Activated naive CD8-positive, alpha-beta T cell treated with anti-CD3 and anti-CD28 coated beads, Interleukin-2, amount 10 ng/mL, durations not matched to agents 7 days and 5 days (primary cell): ENCODE data around the gene ARFGAP1. TPM values are rescaled to one million over a fixed set of nuclear protein-coding genes. Genes with fewer than 3 reads are reported as not detected.
"Not testable (repeated sequence)": the region's sequence is repeated elsewhere in the genome, so short reads cannot be mapped to it uniquely, and the experiment has no call there.

Experiments
- ATAC-seq: fragments of 150-1000 bp; cut with Tn5 transposase; one replicate; pipeline ENCODE4 v1.10.0; 2021; ENCODE audit warnings: low read depth, moderate library complexity
- POLR2A ChIA-PET: fragments of 350-600 bp; sonication (Branson Sonifier 250); formaldehyde crosslinking; loops from one replicate; lab custom pipeline; 2021; ENCODE audit warnings: antibody characterized with exemption; lab: Charles Lee
- DNase-seq: peaks from one replicate; pipeline ENCODE4 v3.0.0; 2021
- H3K27ac Mint-ChIP-seq: one replicate; pipeline ENCODE4 v1.8.0; 2022; ENCODE audit warnings: mild to moderate bottlenecking, mixed read lengths
- H3K27me3 Mint-ChIP-seq: one replicate; pipeline ENCODE4 v1.8.0; 2022; ENCODE audit warnings: mild to moderate bottlenecking, moderate library complexity, mixed read lengths
- H3K36me3 Mint-ChIP-seq: one replicate; pipeline ENCODE4 v1.8.0; 2021; ENCODE audit warnings: mild to moderate bottlenecking, mixed read lengths
- H3K4me1 Mint-ChIP-seq: one replicate; pipeline ENCODE4 v1.8.0; 2021; ENCODE audit warnings: mixed read lengths
- H3K4me3 Mint-ChIP-seq: one replicate; pipeline ENCODE4 v1.8.0; 2022; ENCODE audit warnings: mild to moderate bottlenecking, moderate library complexity, mixed read lengths
- H3K9me3 Mint-ChIP-seq: one replicate; pipeline ENCODE4 v1.8.0; 2021; ENCODE audit warnings: mixed read lengths
- total RNA-seq, 2 experiments: library from RNA; stranded (reverse); gene quantifications; one replicate each; pipeline ENCODE4 v1.2.3, GENCODE V29; 2021

The ARFGAP1 gene
- total RNA-seq, 2 experiments from 2014 or later = 86.1 to 87.6 TPM

GRCh38 chr20:63296531-63297299 is 24.1 kb downstream of the ARFGAP1 start:
- no peak for ATAC-seq

GRCh38 chr20:63297371-63297781 is 24.8 kb downstream of the ARFGAP1 start:
- H3K36me3 Mint-ChIP-seq = no peaks in the 10 kb centered on the region
- peaks cover 7% of the 10 kb centered on the region for H3K4me1 Mint-ChIP-seq
- DNase-seq = no peak
- no peaks in the 10 kb centered on the region for H3K9me3 Mint-ChIP-seq
- H3K4me3 Mint-ChIP-seq = no peak overlapping the region
- H3K27ac Mint-ChIP-seq = no peak overlapping the region
- no peak for ATAC-seq
- peaks cover 11% of the 10 kb centered on the region for H3K27me3 Mint-ChIP-seq
- POLR2A ChIA-PET = no interaction called here

More at GRCh38 chr20:63296531-63297299, 24.1 kb downstream of the ARFGAP1 start:
- no peaks in the 10 kb centered on the region for H3K9me3 Mint-ChIP-seq
- POLR2A ChIA-PET = no interaction called here
- no peak for DNase-seq
- no peaks in the 10 kb centered on the region for H3K36me3 Mint-ChIP-seq
- H3K4me1 Mint-ChIP-seq = peaks cover 7% of the 10 kb centered on the region
- H3K4me3 Mint-ChIP-seq = no peak overlapping the region
- H3K27me3 Mint-ChIP-seq = peaks cover 11% of the 10 kb centered on the region
- no peak overlapping the region for H3K27ac Mint-ChIP-seq

- no peak for DNase-seq
- Mint-ChIP-seq H3K4me1 (peaks cover 7% of the 10 kb centered on the region), H3K27me3 (peaks cover 14% of the 10 kb centered on the region), H3K9me3 (no peaks in the 10 kb centered on the region), H3K36me3 (no peaks in the 10 kb centered on the region), H3K4me3 (no peak overlapping the region), H3K27ac (no peak overlapping the region)
- no peak for ATAC-seq
- POLR2A ChIA-PET = no interaction called here
These were observed 25.4 kb downstream of the ARFGAP1 start for GRCh38 chr20:63297796-63298572.

DNA sequence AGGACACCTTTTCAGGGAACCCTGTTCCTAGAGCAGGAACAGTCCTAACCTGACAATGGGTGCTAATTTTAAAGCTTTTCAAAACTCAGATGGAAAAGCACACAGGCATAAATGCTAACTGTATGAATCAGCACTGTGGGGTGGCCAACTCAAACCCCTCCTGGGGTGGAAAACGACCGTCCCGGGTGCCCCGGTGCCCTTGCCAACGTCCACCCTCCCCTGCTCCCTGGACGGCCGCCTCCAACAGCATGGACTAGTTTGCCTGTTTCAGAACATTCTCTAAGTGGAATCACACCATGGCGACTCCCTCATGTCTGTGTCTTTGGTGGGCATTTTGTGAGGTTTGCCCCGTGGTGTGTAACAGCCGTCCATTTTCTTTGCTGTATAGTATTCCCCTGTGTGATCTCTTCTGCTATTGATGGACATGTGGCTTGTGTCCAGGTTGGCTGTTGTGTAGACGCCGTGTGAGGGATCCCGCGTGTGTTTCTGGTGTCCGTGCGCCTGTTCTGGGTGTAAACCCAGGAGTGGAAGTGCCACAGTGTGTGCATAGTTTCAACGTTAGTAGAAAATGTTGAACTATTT is 26.2 kb downstream of the ARFGAP1 start:
- Mint-ChIP-seq H3K9me3 (no peaks in the 10 kb centered on the region), H3K27ac (no peak overlapping the region), H3K4me1 (peaks cover 7% of the 10 kb centered on the region), H3K27me3 (peaks cover 14% of the 10 kb centered on the region), H3K4me3 (no peak overlapping the region), H3K36me3 (no peaks in the 10 kb centered on the region)
- POLR2A ChIA-PET = no interaction called here
- ATAC-seq (no peak), DNase-seq (no peak)

- no peak for ATAC-seq
- Mint-ChIP-seq H3K27me3 (peaks cover 6% of the 10 kb centered on the region), H3K36me3 (no peaks in the 10 kb centered on the region), H3K4me1 (no peaks in the 10 kb centered on the region), H3K27ac (no peak overlapping the region), H3K4me3 (no peak overlapping the region), H3K9me3 (no peaks in the 10 kb centered on the region)
- POLR2A ChIA-PET = no interaction called here
- DNase-seq = no peak
These were observed 29.1 kb downstream of the ARFGAP1 start for GRCh38 chr20:63301671-63302070.

- POLR2A ChIA-PET = no interaction called here
- Mint-ChIP-seq H3K27ac (no peak overlapping the region), H3K4me3 (no peak overlapping the region), H3K4me1 (no peaks in the 10 kb centered on the region), H3K27me3 (peaks cover 6% of the 10 kb centered on the region), H3K9me3 (no peaks in the 10 kb centered on the region), H3K36me3 (no peaks in the 10 kb centered on the region)
- ATAC-seq = no peak
- no peak for DNase-seq
These were observed 30.6 kb downstream of the ARFGAP1 start for GRCh38 chr20:63303095-63303666.

- POLR2A ChIA-PET = no interaction called here
- Mint-ChIP-seq H3K4me1 (no peaks in the 10 kb centered on the region), H3K9me3 (no peaks in the 10 kb centered on the region), H3K36me3 (no peaks in the 10 kb centered on the region), H3K27me3 (peaks cover 3% of the 10 kb centered on the region), H3K4me3 (no peak overlapping the region), H3K27ac (no peak overlapping the region)
- ATAC-seq (no peak), DNase-seq (no peak)
These were observed 32.8 kb downstream of the ARFGAP1 start for GRCh38 chr20:63305393-63305792.

GRCh38 chr20:63305933-63306672 is 33.5 kb downstream of the ARFGAP1 start:
- H3K27ac Mint-ChIP-seq, H3K4me1 Mint-ChIP-seq, H3K9me3 Mint-ChIP-seq, H3K27me3 Mint-ChIP-seq, POLR2A ChIA-PET, ATAC-seq, H3K4me3 Mint-ChIP-seq, H3K36me3 Mint-ChIP-seq, DNase-seq: not testable (repeated sequence)

DNA sequence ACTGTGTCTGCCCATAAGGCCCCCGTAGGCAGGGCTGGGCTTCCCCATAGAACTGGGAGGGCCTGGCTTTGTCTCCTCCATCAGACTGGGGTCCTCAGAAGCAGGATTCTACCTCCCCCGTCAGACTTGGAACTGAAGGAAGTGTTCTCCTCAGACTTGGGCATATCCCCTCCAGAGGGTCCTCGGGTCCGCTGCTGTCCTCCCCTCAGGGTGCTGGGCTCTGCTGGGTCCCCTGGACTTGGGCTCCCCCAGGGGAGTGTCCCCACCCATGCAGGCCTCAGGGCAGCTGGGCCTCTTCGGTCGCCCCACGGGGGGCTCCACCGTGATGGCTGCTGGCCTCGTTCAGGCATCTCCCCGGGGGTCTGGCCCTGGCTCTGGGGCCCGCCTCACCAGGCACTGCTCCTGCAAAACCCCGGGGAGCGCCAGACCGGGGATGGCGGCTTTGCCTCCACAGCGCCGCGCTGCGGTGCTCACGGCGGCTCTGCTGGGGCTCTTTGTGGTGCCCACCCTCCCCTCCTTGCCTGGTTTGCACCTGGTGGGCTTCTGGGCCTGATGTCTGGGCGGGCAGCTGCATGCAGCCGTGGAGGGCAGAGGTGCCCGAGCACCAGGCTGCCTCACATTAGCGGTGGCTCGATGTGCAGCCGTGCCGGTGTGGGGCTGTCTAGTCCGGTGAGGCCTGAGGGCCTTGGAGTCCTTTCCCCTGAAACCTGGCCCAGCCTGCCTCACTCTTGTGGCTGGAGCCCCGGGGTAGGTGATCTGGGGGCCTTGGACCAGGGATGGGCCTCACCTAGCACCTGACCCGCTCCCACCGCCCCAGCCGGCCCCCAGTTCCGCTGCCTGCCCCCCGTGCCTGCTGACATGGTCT is 34.3 kb downstream of the ARFGAP1 start:
- Mint-ChIP-seq H3K27me3 (peaks cover 3% of the 10 kb centered on the region), H3K9me3 (no peaks in the 10 kb centered on the region), H3K4me3 (no peak overlapping the region), H3K27ac (no peak overlapping the region), H3K36me3 (no peaks in the 10 kb centered on the region), H3K4me1 (no peaks in the 10 kb centered on the region)
- POLR2A ChIA-PET = no interaction called here
- no peak for ATAC-seq
- no peak for DNase-seq

DNA sequence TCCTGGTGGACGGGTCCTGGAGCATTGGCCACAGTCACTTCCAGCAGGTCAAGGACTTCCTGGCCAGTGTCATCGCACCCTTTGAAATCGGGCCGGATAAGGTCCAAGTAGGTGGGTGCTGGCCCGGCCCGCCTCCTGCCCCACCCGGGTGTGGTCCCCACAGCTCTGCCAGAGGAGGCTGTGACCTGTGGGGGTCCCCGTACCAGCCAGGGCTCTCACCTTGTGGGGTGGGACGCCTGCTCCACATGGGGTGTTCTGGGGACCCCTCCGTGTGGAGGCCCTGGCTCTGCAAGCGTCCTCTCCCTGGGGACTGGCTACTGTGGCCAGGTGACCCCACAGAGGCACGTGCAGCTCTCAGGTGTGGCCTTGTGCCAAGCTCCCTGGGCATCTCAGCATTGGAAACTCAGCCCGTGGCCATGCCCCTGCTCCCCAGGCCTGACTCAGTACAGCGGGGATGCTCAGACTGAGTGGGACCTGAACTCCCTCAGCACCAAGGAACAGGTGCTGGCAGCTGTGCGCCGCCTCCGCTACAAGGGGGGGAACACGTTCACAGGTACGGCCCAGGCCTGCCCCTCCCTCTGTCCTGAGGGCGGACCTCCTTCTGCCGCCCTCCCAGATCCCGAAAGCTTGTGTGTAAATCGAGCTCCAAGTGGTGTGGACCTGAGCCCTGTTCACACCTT is 35.1 kb downstream of the ARFGAP1 start:
- H3K4me1 Mint-ChIP-seq = no peaks in the 10 kb centered on the region
- H3K36me3 Mint-ChIP-seq = no peaks in the 10 kb centered on the region
- H3K27ac Mint-ChIP-seq = no peak overlapping the region
- peaks cover 1% of the 10 kb centered on the region for H3K27me3 Mint-ChIP-seq
- ATAC-seq = no peak
- no peak for DNase-seq
- H3K4me3 Mint-ChIP-seq = no peak overlapping the region
- POLR2A ChIA-PET = no interaction called here
- no peaks in the 10 kb centered on the region for H3K9me3 Mint-ChIP-seq

- POLR2A ChIA-PET = no interaction called here
- Mint-ChIP-seq H3K27ac (no peak overlapping the region), H3K27me3 (no peaks in the 10 kb centered on the region), H3K4me3 (no peak overlapping the region), H3K9me3 (no peaks in the 10 kb centered on the region), H3K36me3 (no peaks in the 10 kb centered on the region), H3K4me1 (no peaks in the 10 kb centered on the region)
- DNase-seq = no peak
- ATAC-seq = no peak
These were observed 35.8 kb downstream of the ARFGAP1 start for GRCh38 chr20:63308218-63308911.
